ENCODE results near the gene BTBD7. TPM values are rescaled to one million over a fixed set of nuclear protein-coding genes. Genes with fewer than 3 reads are reported as not detected.

The BTBD7 gene
- total and polyA plus RNA-seq, 5 donors from 2014 or later = 6.5 to 27.8 (median 10.7) TPM

GRCh38 chr14:93199031-93199430, 133.8 kb downstream of the BTBD7 start:
- DNase-seq (no peak), ATAC-seq (ENCODE audit: low read depth in 2 of 2) (no peak)
- no peaks in the 10 kb centered on the region for H3K27me3 Mint-ChIP-seq
- H3K4me1 Mint-ChIP-seq = peaks cover 3 to 11% (median 7%) of the 10 kb centered on the region in 4 donors
- Histone ChIP-seq H3K27me3 (ENCODE audit: control insufficient read depth, insufficient read depth, low read length) (no peaks in the 10 kb centered on the region), H3K9me3 (ENCODE audit: control insufficient read depth in 2 of 2, low read length in 2 of 2) (no peaks in the 10 kb centered on the region), H3K4me1 (ENCODE audit: control insufficient read depth, insufficient read depth, low read length, poor library complexity, severe bottlenecking) (no peaks in the 10 kb centered on the region), H3K27ac (ENCODE audit: insufficient read depth, low read length, poor library complexity, severe bottlenecking) (no peak overlapping the region), H3K36me3 (ENCODE audit: control insufficient read depth, insufficient read depth, low read length) (no peaks in the 10 kb centered on the region), H3K4me3 (ENCODE audit: low read depth, low read length) (no peak overlapping the region)
- H3K4me3 Mint-ChIP-seq = no peak overlapping the region
- no peaks in the 10 kb centered on the region for H3K9me3 Mint-ChIP-seq
- peaks cover 3% of the 10 kb centered on the region for H3K36me3 Mint-ChIP-seq
- H3K27ac Mint-ChIP-seq = no peak overlapping the region

- Histone ChIP-seq H3K27me3 (ENCODE audit: control insufficient read depth, insufficient read depth, low read length) (no peaks in the 10 kb centered on the region), H3K9me3 (ENCODE audit: control insufficient read depth in 2 of 2, low read length in 2 of 2) (no peaks in the 10 kb centered on the region), H3K4me3 (ENCODE audit: low read depth, low read length) (no peak overlapping the region), H3K27ac (ENCODE audit: insufficient read depth, low read length, poor library complexity, severe bottlenecking) (no peak overlapping the region), H3K4me1 (ENCODE audit: control insufficient read depth, insufficient read depth, low read length, poor library complexity, severe bottlenecking) (no peaks in the 10 kb centered on the region), H3K36me3 (ENCODE audit: control insufficient read depth, insufficient read depth, low read length) (no peaks in the 10 kb centered on the region)
- Mint-ChIP-seq H3K4me1 (peaks cover 0 to 2% (median 0%) of the 10 kb centered on the region in 4 donors), H3K36me3 (peaks cover 3% of the 10 kb centered on the region), H3K27me3 (no peaks in the 10 kb centered on the region), H3K4me3 (no peak overlapping the region), H3K9me3 (no peaks in the 10 kb centered on the region), H3K27ac (no peak overlapping the region)
- DNase-seq = no peak
- ATAC-seq (ENCODE audit: low read depth in 2 of 2) = no peak
These were observed 137.4 kb downstream of the BTBD7 start for GRCh38 chr14:93195316-93195999.

Other genes starting within 250 kb of the BTBD7 start
- 54.1 TPM for gene ITPK1, start 217.1 kb downstream of the BTBD7 start, total RNA-seq
- 10 to 100 TPM; 19.5 to 24.5 (median 21.3) TPM for gene ITPK1, start 217.1 kb downstream of the BTBD7 start, polyA plus RNA-seq
- 85.5 TPM for gene MOAP1, start 148.1 kb downstream of the BTBD7 start, total RNA-seq
- gene MOAP1, start 148.1 kb downstream of the BTBD7 start, polyA plus RNA-seq = 10 to 100 TPM; 66.4 to 88.1 (median 75.9) TPM
- 6.9 TPM for gene LYSET, start 147.7 kb downstream of the BTBD7 start, total RNA-seq
- gene LYSET, start 147.7 kb downstream of the BTBD7 start, polyA plus RNA-seq = 10 to 100 TPM; 34.2 to 43.1 (median 36.9) TPM
- 7.1 TPM for gene GON7, start 126.0 kb downstream of the BTBD7 start, total RNA-seq
- gene GON7, start 126.0 kb downstream of the BTBD7 start, polyA plus RNA-seq = 10 to 100 TPM; 25.4 to 31.0 (median 30.4) TPM
- gene UBR7, start 125.8 kb downstream of the BTBD7 start, total RNA-seq = 13.2 TPM
- gene UBR7, start 125.8 kb downstream of the BTBD7 start, polyA plus RNA-seq = 10 to 100 TPM; 36.2 to 45.4 (median 38.2) TPM
- not detected for gene COX8C, start 14.1 kb upstream of the BTBD7 start, total RNA-seq
- gene COX8C, start 14.1 kb upstream of the BTBD7 start, polyA plus RNA-seq = under 1 TPM in 1 of 4 donors, not detected in 3; 0.47 TPM
- gene UNC79, start 97.9 kb upstream of the BTBD7 start, total RNA-seq = not detected
- gene UNC79, start 97.9 kb upstream of the BTBD7 start, polyA plus RNA-seq = not detected